Right lobe of liver (tissue), 4 donors: ENCODE results near the gene PEX11G.

Source experiments
- POLR2A ChIP-seq: fragments of 450-650 bp; IDR thresholded peaks from one replicate; pipeline ENCODE4 v1.6.1; 2017; ENCODE audit warnings: antibody characterized with exemption, mild to moderate bottlenecking
- TF ChIP-seq, protein P1 (sequence below), 4 donors: fragments of 200-600 bp in 3 of 4; fragments of 450-650 bp in 1 of 4; IDR thresholded peaks; one replicate each; pipeline versions ENCODE4 v1.5.1 to v1.8.0; 2016 to 2022; ENCODE audit warnings: antibody characterized with exemption in 4 of 4, mild to moderate bottlenecking in 2 of 4
- donor health status: DM: no; HTN: no; CAD: no.
- donor health status: DM: no; HTN: no; CAD: no.
- donor health status: DM: no; HTN: yes; CAD: no.

DNA sequence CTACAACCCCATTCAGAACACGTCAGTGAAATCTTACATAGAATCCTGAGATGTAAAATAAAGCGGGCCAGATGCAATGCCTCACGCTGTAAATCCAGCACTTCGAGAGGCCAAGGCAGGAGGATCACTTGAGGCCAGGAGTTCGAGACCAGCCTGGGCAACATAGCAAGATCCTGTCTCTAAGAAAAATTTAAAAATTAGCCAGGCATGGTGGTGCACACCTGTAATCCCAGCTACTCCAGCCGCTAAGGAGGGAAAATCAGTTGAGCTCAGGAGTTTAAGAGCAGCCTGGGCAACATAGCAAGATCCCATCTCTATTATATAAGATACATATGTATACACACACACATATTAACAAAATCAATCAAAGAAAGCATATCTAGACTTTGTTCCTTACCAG, 41.2 kb downstream of the PEX11G start:
- TF ChIP-seq, protein P1, sequence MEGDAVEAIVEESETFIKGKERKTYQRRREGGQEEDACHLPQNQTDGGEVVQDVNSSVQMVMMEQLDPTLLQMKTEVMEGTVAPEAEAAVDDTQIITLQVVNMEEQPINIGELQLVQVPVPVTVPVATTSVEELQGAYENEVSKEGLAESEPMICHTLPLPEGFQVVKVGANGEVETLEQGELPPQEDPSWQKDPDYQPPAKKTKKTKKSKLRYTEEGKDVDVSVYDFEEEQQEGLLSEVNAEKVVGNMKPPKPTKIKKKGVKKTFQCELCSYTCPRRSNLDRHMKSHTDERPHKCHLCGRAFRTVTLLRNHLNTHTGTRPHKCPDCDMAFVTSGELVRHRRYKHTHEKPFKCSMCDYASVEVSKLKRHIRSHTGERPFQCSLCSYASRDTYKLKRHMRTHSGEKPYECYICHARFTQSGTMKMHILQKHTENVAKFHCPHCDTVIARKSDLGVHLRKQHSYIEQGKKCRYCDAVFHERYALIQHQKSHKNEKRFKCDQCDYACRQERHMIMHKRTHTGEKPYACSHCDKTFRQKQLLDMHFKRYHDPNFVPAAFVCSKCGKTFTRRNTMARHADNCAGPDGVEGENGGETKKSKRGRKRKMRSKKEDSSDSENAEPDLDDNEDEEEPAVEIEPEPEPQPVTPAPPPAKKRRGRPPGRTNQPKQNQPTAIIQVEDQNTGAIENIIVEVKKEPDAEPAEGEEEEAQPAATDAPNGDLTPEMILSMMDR (IDR thresholded peaks at IDR 0.05): no peak
- TF ChIP-seq POLR2A: no peak
